GM21360 (cell line): Measurements from ENCODE around the gene GRB2.

Experiments used
- ATAC-seq: cut with Tn5 transposase; IDR thresholded peaks from one replicate; pipeline ENCODE4 v1.9.1; 2021; ENCODE audit warnings: mild to moderate bottlenecking, moderate library complexity; ENCODE audit not compliant: unreplicated experiment

The GRB2 gene

DNA sequence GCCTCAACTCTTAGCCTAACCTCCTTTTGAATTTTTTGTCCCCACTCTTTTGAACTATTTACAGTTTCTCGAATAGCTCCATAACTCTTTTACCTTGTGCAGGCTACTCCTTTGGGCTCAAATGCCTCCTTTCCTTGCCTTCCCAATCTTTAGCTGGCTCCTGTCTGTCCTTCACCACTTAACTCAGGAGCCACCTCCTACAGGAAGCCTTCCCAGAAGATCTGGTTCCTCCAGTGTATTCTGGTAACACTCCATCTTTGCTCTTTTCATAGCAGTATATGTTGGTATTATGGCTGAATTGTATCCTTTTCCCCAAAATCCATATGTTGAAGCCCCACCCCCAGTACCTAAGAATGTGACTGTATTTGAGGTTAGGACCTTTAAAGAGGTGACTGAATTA is 9.0 kb upstream of the GRB2 start:
- ATAC-seq: no peak

DNA sequence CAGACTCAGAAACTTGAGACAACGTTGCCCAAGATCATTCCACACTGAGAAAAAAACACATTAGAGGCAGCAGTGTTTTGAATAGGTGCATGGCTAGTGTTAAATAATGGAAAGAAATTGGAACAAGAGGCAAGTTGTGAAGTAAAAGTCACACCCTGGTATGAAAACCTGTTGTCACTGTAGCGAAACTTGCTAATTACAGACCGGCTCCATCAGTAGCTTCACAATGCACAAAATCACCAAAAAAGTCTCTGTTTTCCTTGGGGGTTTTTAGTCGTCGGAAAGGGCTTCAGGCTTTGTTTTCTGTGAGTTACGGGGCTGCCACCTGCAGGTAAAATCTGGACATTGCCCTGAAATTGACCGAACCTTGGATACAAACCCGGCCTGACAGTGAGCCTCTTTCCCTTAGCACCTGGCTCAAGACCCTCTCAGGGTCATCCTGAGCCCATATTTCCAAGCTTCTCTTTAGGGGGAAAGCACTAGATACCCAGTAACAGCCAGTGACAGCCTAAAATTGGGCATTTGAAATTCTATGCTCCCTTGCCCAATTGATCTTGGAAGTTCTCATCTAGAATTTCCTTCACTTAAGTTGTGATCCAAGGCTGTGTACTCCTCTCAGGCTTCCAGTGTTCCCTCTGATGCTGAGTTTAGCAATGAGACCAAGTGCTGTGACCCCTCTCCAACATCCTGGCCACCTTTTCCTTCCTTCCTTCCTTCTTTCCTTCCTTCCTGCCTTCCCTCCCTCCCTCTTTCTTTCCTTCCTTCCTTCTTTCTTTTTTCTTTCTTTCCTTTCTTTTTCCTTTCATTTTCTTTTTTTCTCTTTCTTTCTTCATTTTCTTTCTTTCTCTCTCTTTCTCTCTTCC is 7.2 kb upstream of the GRB2 start:
- peak; percentile 62 for ATAC-seq

- no peak for ATAC-seq
These were observed 6.0 kb upstream of the GRB2 start for GRCh38 chr17:75411328-75412067.

DNA sequence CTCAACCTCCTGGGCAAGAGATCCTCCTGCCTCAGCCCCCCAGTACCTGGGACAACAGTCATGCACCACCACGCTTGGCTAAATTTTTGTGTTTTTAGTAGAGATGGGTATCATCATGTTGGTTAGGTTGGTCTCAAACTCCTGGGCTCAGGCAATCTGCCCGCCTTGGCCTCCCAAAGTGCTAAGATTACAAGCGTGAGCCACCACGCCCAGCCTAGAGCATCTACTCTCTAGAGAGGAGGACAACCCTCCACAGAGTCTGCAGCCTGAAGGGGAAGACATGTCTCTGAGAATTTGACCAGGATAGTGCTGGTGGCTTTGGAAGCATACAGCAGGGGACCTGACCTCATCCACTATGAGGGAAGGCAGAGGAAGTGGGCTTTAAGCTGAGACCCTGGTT is 4.7 kb upstream of the GRB2 start:
- ATAC-seq: no peak

DNA sequence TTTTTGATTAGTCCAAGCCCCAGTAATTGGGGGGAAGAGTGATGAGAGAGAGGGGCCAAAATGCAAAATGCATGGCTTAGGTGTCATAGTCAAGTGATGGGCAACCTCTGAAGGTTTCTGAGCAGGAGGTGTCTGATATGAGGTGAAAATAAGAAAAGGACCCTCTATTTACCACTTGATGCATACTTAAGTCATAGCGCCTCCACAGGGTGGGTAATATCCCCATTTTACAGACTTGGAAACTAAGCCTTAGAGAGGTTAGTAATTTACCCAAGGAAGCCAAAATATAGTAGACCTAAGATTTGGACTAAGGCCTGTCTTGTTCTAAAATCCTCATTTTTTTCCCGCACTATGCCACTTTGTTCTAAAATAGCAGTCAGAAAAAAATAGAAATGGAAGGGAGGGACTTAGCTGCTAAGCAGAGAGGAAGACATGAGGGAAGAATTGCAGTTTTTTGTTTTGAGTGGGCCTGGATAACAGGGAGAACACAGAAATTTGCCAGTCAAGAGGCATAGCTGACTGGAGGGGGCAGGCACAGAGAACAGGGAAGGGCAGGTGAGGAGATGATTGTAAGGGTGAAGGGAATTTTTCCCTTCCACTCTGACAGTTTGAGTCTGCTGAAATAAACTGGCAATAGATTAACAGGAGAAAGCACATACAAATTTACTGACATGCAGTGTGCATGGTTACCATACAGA is 2.3 kb upstream of the GRB2 start:
- no peak for ATAC-seq

GRCh38 chr17:75406222-75406615 is 741 bp upstream of the GRB2 start:
- no peak for ATAC-seq

GRCh38 chr17:75404731-75405364 is 630 bp downstream of the GRB2 start:
- peak; percentile 23 for ATAC-seq

GRCh38 chr17:75404223-75404730 is 1.2 kb downstream of the GRB2 start:
- no peak for ATAC-seq

- no peak for ATAC-seq
These were observed 2.3 kb downstream of the GRB2 start for GRCh38 chr17:75403131-75403530.

DNA sequence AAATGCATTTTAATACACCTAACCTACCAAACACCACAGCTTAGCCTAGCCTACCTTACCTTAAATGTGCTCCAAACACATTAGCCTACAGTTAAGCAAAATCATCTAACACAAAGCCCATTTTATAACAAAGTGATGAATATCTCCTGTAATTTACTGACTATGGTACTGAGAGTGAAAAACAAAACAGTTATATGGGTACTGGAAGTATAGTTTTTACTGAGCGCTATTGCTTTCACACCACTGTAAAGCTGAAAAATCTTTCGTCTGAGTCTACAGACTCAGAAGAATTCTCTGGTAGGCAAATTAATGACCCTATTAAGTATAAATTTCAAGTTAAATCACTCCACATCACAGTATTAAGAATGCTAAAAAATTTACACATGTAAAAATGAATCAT is 3.5 kb downstream of the GRB2 start:
- no peak for ATAC-seq

DNA sequence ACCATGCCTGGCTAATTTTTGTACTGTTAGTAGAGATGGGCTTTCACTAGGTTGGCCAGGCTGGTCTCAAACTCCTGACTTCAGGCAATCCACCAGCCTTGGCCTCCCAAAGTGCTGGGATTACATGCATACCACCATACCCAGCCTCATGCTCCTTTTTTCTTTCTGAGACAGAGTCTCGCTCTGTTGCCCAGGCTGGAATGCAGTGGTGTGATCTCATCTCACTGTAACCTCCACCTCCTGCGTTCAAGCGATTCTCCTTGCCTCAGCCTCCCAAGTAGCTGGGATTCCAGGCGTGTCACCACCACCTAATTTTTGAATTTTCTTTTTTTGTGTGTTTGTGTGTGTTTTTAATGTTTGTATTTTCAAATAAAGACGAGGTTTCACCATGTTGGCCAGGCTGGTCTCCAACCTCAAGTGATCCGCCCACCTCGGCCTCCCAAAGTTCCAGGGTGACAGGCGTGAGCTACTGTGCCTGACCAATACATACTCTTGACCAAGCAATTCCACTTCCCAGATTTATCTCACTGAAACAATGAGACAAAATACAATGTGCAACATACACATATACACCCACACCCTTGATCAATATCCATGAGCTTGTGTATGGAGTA is 5.0 kb downstream of the GRB2 start:
- ATAC-seq: no peak

GRCh38 chr17:75398279-75398678 is 7.2 kb downstream of the GRB2 start:
- ATAC-seq: no peak

- no peak for ATAC-seq
These were observed 8.3 kb downstream of the GRB2 start for GRCh38 chr17:75397217-75397616.

GRCh38 chr17:75396796-75397195 is 8.7 kb downstream of the GRB2 start:
- no peak for ATAC-seq

DNA sequence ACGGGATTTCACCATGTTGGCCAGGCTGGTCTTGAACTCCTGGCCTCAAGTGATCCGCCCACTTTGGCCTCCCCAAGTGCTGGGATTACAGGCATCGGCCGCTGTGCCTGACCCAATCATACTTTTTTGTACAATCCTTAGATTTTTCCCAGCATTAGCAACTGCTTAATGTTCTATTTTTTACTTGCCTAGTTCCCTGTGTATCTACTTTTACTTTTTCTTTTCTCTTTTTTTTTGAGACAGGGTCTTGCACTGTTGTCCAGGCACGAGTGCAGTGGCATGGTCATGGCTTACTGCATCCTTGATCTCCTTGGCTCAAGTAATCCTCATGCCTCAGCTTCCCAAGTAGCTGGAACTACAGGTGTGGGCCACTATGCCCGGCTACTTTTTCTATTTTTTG is 9.5 kb downstream of the GRB2 start:
- no peak for ATAC-seq

DNA sequence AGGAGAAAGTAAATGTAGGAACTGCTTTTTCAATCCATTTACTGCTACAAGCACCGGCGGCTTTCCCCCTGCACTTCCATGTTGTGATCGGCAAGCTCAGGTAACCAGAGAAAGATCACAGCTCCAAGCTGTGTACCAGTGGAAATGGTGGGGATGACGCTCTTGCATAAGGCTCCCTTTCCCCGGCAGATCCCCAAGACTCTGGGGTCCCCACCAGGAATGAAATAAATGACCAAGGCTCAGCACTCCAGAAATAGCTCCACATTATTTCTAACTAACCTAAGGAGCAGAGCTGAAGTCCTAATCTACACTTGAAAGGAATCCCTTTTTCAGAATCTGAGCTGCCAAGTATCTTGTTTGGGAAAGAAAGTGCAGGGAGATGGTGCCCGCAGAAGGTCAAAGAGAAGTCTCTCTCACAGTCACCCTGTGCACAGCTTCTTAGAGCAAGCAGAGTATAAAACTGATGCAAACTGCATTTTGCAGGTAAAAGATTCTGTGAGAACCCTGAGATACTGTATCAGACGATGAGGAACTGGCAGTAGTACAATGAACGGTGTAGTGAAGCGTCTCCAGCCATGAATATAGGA is 11.1 kb downstream of the GRB2 start:
- no peak for ATAC-seq

- ATAC-seq: peak; percentile 60
These were observed 11.8 kb downstream of the GRB2 start for GRCh38 chr17:75393523-75394331.

- no peak for ATAC-seq
These were observed 12.9 kb downstream of the GRB2 start for GRCh38 chr17:75392559-75392958.

GRCh38 chr17:75390982-75391381 is 14.5 kb downstream of the GRB2 start:
- ATAC-seq: no peak
